HG02970 (cell line): ENCODE results near the gene CIITA.
A peak's percentile ranks its signal among the peaks of the same experiment; 100 is the strongest.

ENCODE experiments used
- ATAC-seq: cut with Tn5 transposase; IDR thresholded peaks from one replicate; pipeline ENCODE4 v1.9.1; 2021; ENCODE audit warnings: mild to moderate bottlenecking, moderate library complexity, moderate number of reproducible peaks; ENCODE audit not compliant: unreplicated experiment, low FRiP score

CIITA gene

DNA sequence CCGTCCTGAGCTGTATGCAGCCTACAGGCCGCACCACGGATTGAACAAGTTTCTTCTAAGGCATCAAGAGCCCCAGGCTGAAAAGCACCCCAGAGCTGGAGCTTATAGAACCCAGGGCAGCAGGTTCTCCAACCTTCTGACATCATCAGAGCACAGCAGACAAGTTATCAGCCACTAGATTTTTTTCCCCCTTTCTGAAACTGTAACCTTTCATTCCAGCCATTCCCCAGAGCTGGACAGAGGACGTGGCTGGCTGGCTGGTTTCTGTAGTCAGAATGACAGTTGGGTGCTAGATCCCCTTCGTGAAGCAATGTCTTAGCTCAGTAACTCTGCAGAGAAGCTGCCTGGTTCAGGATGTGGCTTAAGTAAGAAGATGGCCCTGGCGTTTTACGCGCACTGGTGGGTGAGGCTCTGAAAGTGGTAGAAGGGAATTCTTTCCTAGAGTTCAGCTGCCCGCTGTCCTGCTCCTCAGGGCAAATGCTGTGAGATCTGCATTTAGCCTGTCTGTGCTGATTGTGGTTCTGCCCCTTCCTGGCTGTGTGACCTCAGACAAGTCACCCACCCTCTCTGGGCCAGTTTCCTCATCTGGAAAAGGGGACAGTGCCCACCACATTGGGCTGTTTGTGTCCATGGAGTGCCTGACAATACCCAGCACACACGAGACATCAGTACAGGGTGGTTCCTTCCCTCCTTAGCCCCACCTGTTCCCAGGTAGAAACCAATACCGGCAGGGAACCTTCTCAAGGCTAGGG, 56.1 kb downstream of the CIITA start:
- ATAC-seq, result no peak

DNA sequence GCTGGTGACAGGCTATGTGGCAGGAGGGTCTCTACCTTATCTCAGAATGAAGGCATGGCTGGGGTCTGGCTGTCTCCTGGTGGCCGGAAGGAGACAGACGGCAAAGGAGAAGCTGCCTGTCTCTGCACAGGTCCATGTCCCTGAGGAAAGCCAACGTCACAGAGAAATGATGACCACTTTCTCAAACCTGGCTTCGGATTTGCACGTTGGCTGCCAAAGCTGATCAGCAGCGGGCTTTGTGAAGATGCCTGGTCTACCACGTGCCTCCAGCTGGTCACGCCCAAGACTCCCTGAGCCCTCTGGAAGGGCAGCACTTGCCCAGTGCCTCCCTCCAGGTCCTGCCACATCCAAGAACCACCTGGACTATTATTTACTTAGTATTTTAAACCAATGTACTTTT, 56.9 kb downstream of the CIITA start:
- no peak for ATAC-seq

DNA sequence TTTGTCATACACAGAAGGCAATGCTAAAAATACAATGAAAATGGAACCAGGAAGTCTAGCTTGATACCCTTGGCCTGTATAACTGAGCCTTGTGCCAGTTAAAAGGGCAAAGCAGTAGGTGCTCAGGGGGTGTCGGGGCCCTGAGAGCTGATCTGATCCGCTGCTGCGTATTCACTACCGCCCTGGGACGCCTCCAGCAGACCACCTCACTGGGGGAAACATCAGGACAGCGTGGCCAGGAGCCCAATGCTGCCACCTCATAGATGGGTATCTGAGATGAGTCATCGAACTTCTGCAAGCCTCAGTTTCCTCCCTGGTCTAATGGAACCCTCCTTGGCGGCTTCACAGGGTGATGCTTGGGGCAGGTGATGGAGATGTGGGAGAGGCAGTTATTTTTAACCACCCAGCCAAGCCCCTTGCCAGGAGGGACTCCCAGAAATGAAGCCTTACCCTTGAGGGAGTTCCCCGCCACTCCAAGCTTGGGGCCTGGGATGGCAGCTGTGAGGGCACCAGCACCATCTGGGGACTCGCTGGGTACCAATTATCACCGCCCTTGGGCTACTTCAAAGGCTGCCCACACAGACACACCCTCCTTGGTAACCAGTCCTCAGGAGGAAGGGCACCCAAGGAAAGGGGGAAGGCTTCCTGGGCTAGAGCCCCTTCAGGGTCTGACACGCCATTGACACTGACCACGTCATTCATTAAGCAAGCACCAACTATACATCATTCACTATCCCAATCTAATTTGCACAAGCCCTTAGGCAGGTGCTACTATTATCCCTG, 57.5 kb downstream of the CIITA start:
- ATAC-seq, result no peak

DNA sequence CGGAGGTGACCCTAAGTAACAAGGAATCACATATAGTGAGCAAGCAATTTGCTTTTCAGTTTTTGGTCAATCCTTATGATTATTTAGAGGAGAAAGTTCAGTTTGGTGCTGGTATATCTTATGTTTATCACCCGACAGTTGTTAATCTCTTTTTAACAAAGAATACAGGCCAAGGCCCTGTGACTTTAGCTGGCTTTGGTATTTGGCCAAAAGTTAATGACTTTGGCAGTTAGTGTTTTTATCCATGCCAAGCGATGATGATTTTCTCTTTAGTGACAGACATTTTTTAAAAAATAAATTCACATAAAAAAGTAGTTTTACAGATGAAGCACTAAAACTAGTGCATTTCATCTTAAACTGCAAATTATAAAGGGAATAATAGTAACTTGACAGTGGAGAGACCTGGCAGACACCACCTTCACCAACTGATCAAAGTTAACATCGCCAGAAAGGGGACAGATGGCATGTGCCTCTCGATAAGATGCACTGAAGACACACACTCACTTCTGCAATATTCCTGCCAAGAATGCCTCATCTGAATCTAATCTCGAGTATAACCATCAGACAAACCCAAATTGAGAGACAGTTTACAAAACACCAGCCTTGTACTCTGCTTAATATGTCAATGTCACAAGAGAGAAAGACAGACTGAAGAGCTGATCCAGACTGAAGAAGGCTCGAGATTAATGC, 58.4 kb downstream of the CIITA start:
- no peak for ATAC-seq

DNA sequence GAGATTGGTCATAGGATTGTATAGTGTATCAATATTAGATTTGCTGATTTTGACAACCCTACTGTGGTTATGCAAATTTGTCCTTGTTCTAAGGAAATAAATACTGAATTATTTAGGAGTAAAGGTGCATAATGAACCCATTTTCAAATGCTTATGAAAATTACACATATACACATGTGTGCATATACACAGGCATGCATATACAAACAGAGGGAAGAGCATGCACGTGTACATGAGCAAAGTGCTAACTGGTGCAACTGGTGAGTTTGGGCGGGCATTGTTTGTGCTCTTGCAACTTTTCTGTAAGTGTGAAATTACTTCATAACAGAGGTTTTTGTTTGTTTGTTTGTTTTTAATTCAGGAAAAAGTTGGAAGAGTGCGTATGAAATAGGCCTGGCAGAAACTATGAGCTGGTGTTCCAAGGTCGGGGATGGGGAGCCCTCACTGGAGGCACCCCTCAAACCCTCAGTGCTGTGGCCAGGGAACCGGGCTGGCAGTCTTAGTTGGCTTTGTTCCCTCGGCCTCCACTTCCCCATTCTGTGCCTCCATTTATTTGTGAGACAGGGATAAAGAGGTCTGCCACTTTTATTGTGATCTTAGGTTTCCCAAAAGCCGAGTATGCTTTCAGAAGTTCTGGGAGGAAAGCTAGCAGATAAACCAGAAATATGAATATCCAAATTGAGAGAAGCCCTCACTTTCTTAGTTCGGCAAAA, 59.4 kb downstream of the CIITA start:
- no peak for ATAC-seq

DNA sequence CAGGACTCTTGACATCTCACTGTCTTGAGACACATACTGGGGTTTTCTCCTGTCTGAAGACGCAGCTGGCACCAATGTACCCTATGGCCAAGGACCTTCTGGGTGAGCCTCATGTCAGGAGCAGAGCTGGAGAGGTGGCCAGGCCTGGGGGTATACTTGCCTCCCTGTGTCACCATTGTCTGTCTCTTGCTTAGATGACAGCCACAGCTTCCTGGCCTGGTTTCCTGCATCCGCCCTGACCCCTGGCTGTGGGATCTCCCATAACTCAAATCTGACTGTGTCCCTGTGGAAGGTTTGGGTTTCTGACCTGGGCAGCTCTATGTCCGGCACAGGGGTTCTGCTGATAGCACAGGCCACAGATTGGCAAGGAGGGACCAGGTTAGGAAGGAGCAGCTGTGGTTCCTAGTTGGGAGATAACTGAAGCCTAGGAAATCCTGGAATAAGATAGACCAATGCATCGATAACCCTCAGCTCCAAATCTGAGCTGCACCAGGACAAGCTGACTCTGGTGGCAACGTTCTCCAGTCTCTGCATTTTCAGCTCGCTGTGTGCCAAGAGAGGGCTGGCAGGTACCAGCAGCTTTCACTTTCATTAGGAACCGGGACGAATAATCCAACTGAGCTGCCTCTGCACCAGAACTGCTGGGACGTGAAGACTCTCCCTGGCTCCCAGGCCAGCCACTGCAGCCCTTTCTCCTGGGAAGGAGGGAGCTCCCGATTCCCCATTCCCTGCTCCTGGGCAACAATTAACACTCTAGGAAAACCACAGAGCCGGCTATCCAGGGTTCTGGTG, 60.3 kb downstream of the CIITA start:
- no peak for ATAC-seq

DNA sequence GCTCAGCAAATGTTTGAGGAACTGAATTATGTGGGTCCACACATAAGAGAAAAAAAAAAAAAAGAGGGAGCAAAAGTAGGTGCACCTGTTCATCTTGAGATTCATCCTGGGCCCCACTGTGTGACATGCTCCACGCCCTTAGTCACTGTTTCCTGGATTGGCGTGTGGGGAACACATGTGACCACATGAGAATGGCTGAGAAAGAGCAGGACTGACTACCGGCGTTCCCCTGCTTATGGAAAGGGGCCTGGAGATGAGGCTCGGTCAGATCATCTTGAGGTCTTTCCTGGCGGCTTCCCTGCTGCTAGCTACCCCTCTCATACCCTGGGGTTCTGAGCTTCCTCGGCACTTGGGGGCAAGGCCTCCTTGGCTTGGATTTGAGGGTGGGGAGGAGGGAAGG, 61.3 kb downstream of the CIITA start:
- no peak for ATAC-seq

DNA sequence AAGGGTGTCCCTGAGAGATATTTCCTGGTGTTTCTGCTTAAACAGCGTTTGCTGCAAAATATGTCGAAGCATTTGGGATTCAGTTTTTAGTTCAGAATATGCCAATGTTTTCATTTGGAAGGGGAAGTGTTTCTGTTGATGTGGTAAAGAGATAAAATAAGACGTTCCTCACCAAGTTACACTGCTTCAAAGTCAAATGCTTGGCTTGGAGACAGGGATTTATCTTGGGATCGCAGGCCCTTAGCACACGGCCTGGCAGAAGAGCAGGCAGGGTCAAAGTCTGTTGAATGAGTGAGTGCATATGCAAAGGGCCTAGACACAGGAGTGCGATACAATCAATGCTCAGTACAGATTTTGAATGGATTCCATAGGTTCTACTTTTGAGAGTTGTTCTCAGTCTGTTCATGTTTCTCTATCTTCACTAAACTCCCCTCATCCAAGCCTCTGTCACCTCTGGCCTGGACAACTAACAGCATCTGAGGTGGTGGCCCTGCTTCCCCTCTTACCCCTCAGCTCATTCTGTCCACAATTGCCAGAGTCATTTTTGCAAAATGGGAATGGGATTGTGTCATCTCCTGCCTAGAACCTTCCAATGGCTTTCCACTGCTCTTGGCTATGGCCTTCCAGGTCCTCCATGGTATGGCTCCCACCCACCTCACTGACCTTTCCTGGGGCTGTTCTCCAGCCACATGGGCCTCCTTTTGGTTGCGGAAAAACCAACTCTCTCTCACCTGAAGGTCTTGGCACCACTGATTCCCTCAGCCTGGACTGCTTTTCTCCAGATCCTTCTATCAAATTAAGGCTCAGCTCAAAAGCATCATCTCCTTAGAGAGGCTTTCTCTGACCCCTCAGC, 62.0 kb downstream of the CIITA start:
- no peak for ATAC-seq

DNA sequence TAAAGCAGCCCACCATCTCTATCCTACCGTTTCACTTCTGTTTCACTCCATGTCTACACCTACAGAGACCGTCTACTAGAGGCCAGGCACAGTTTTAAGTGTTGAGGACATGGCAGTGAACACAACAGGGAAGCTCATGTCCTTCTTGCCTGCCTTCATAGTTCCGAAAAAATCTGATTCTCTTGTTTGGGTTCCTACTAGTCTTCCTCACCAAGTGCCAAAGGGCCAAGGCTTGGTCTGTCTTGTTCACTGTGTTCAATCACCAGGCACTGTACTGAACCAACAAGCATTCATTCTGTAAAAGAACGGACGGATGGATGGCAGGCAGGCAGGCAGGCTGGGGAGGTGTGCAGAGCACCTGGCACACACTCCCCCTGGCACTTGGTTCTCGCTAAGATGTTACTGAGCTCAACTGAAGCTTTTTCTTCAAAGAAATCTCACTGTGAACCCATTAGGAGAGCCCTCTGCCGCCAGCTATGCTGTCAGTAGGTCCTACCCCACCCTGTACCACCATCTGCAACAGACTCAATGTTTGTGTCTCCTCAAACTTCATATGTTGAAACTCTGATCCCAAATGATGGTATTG, 62.7 kb downstream of the CIITA start:
- no peak for ATAC-seq

DNA sequence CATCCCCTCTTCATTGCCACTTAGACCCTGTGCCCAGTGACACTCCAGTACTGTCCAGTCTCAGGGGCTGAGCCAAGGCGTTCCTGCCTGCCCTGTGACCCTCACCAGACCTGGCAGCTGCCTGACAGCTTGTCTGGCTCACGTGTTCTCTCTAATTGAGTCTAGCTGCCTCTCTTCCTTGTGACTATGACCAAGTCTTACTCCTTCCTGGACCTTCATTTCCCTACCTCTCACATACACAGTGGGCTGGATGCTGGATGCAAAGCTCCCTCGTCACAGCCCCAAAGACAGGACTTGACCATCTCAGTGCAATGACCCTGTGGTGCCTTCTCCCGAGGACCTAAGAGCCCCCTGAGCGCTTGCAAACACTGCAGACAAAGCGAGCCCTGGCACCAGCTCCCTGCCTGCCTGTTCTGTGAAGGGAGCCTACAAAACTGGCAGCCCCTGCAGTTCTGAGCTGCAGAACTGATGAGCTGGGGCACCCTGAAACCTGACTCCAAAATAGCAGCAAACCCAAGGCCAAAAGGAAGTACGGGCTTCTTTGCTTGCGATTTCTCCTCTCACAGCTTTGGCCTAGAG, 63.6 kb downstream of the CIITA start:
- ATAC-seq, result no peak

DNA sequence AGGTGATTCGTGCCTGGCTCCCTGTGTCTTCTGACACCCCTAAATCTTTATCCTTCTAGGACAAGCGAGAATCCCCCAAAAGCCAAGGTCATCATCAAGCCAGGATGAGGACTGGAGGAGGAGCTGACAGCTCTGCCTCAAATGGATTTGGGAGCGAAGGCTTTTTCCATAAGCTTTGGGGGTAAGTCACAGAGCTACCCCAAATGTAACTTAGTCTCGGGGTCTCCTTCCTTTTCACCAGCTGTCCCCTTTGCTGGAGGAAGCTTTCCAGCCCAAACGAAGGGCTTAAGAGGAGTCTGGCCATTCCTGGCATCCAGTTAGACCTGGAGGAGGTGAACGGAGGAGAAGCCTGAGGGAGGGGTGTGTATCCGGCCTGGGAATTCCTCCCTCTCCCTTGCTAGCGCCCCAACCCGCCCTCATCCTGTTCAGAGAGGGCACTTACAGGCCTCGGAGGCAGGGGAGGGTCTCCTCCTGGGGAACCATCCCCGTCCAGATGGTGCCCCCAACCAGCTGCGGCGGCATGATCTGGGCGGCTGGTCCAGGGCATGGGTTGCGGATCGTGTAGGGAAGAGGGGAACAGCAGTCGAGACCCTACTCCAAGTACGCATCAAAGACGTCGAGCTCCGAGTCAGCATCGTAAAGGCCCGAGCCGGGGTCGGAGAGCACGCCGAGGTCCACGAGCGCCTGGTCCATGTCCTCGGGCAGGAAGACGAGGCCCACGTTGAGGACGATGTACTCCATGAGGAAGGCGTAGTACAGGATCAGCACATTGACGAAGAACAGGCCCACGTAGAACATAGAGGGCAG, 64.3 kb downstream of the CIITA start:
- ATAC-seq, result no peak

DNA sequence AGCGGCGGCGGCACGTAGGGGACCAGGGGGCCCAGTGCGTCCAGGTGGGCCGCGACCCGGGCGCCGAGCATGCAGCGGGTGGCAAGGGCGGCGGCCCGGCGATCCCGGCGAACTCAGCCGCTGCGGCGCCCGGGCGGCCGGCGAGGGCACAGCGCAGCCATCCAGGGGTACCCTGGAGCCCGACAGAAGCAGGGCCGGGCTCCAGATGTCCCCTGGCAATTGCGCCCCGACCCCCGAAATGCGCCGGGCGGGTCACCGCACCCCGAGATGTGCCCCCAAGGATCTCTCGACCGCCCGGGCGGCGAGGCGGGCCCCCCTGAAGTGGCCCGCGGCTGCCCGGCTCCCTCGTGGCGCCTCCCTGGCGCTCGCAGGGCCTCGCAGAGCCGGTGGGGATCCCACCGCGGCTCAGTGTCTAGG, 64.9 kb downstream of the CIITA start:
- peak; percentile 0 for ATAC-seq

DNA sequence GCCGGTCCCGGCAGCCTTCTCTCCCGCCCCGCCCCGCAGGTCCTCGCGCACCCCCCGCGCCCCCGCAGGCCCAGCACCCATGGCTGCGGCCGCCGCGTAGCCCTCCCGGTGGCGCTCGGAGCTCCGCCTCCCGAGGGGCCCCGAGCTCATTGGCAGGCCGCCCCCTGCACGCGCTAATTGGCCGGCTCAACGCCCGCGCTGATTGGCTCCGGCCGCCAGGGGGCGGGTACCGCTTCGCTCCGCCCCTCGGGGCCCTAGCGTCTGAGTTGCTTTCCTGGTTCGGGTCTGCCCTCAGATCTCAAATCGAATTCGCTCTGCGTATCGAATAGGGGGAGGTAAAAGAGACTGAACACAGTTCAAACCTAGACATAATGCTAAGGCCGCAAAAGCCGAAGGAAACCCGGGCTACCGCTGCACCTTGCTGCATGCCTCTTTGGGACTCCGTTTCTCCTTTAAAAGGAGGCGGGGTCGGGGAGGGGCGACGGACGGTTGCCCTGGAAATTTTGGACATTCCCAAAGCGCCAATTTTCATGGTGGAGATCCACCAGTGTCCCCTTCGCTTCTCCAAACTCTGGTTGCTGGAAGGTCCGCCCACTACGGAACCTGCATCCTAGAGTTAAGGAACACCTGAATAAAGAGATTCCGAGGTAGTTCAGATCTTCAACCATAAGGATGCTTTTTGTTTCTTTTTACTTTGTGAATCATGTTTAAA, 65.5 kb downstream of the CIITA start, which contains the start of gene DEXI:
Gene DEXI, minus strand, starts transcription at position 117 of the 712 bp plus-strand sequence. CDS start 463 bp downstream, outside the sequence.
- peak; percentile 67 for ATAC-seq

DNA sequence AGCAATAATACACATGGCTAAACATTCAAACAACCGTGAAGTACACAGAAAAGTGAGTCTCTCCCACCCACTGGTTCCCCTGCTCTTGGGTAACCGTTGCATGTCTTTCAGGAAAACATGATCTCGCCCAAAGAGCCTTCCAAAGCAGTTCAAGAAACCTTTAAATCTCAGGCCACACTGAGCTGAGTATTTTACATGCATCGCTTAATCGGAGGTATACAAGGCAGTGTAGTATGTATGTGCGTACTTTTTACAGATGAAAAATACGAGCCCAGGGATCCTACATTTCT, 66.0 kb downstream of the CIITA start:
- no peak for ATAC-seq

DNA sequence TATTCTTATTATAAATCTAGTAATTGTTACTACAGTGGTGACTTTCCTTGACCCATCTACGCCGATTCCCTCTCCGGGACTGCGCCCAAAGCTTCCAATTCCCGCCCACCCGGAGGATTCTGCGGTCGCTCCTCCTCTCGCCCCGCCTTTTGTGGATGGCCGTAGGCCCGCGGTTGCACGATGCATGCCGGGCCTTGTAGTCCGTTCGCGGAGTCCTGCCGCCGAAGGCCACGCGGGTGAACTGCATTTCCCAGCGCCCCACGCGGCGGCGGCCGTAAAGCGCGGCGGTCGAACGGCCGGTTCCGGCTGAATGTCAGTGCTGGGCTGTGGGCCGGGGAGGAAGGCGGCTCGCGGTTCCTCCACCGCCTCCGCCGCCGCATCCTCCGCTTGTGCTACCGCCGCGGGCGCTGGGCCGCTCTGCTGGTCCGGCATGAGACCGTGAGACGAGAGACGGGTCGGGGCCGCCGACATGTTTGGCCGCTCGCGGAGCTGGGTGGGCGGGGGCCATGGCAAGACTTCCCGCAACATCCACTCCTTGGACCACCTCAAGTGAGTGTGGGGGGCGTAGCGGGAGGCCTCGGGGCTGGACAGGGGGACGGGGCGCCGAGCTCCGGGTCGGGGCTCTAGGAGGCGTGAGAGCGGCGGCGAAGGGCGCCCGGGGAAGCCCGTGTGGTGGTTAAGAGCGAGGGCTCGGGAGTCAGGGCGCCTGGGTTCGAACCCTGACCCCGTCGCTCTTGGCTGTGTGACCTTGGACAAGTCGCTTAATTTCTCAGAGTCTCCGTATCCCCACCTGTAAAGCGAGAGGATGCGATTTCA, 67.5 kb downstream of the CIITA start, which contains the start of gene CLEC16A:
Gene CLEC16A, plus strand, starts transcription at position 316 of the 816 bp plus-strand sequence. Its CDS starts 154 bp downstream, at position 470.
- ATAC-seq, result peak; percentile 65
